ENCODE data around the gene UTP3.
"Not testable (repeated sequence)": the region's sequence is repeated elsewhere in the genome, so short reads cannot be mapped to it uniquely, and the experiment has no call there.

UTP3 gene

DNA sequence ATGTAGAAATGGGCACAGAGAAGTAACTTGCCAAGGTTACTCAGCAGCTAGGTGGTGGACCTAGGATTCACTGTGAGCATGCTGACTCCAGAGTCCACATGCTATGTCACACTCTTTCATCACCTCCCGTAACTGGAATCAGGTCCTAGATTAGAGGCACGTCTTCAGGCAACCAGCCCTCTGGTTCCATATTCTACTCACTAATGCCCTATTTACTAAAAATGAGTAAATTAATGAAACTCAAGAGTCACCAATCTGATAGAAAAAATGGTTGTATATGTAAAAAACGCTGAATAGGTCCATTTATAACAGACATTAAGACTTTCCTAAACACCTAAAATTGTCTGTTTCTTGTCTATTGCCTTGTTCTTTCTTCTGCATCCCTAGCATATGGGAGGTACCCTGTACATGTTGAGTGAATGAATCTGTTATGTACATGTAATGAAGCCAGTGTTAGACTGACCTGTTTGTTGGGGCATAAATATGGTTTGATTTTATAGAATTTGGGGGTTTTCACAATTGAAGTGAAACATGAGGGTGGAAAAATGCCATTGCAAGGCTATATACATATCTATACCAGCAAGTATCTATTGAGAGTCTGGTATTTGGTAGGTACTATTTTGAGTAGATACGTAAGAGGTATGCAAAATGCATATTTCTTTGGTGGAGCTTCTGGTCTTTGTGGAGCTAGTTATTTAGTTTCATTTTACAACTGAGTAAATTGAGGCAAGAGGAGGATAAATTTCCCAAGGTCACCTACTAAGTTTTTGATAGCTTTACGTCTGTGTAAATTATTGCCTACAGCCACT, 26.0 kb downstream of the UTP3 start:
- DNase-seq (ENCODE audit: low read depth in 2 of 3, low spot score in 2 of 3) = no peak

DNA sequence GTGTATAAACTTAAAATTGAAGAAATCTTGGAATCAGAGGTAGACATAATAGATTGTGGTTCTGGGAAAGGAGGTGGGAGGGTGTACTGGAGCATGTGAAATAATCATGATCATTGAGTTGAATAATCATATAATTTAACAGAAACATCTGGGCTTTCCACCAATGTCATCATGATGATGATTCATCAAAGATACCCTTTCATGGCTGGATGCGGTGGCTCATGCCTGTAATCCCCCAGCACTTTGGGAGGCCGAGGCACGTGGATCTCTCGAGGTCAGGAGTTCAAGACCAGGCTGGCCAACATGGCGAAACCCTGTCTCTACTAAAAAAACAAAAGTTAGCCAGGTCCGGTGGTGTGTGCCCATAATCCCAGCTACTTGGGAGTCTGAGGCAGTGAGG, 26.8 kb downstream of the UTP3 start:
- no peak for DNase-seq (ENCODE audit: low read depth in 2 of 3, low spot score in 2 of 3)

DNA sequence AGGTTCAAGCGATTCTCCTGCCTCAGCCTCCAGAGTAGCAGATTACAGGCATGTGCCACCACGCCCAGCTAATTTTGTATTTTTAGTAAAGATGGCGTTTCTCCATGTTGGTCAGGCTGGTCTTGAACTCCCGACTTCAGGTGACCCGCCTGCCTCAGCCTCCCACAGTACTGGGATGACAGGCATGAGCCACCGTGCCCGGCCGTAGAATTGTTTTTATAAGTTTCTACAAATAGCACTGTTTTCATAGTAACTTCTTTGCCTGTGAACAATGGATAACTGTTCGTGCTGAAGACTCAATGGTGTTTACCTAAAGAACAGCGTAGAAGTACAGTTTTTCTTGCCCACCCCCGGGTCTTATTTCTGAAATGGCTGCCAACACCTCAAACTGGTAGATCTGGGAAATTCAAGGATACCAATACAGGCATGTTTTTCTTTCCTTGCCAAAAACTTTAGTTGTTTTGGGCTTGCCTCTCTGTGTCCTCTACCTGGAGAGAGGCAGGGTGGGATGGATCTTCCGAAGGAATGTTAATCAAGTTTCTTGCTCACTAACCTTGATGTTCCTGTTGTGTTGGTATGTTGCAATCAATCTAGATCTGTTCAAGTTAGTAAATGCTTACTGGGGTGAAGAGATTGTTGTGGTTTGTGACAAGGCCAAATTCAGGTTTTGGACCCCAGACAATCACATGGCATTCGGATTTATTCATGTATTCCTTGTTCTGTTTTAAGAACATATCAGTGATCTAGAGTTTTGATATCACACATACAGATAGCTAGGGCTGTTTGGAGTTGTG, 30.7 kb downstream of the UTP3 start:
- no peak for DNase-seq (ENCODE audit: low read depth in 2 of 3, low spot score in 2 of 3)

DNA sequence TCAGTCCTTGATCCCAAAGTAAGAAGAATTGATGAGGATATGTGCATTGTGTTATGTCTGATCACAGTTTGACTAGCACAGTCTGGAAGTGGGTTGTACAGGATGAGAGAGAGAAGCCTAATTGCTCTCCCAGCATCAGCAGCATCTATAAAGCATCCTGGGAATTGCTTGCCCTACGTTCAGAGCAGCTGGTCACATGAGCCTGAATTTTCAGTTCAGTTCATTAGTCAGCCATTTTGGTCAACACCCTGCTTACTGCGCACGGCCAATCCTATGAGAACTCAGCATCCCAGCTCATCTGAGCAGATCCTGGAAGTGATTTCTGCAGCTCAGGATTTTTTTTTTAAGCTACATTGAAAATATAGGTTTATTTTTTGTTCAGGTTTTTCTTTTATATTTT, 33.4 kb downstream of the UTP3 start, which contains the start of gene RUFY3:
TSS of gene RUFY3 (plus strand) at position 218 of the 400 bp plus-strand sequence. CDS start 610 bp downstream, outside the sequence.
- DNase-seq (ENCODE audit: low read depth in 2 of 3, low spot score in 2 of 3) = no peak

DNA sequence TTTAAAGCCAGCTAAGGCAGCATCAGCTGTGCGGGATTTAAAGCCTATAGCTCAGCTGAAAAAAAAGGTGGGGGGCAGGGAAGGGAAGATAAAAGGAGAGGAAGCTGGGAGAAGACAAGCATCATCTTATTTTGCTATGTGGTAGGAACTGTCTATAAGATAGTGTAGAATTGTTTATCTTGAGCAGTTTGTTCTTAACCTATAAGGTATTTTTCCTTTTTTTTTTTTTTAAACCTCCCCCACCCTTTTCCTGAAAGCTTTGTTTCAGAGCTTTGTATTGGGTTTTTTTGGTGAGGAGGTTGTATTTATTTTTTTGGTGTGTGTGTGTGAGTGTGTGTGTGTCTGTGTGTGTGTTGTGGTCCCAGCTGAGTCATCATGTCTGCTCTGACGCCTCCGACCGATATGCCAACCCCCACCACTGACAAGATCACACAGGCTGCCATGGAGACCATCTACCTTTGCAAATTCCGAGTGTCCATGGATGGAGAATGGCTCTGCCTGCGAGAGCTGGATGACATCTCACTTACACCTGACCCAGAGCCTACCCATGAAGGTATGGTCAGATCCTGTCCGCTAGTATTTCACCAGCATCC, 34.0 kb downstream of the UTP3 start:
- DNase-seq (ENCODE audit: low read depth in 2 of 3, low spot score in 2 of 3) = peak in 1 of 3 experiments; percentile 18

DNA sequence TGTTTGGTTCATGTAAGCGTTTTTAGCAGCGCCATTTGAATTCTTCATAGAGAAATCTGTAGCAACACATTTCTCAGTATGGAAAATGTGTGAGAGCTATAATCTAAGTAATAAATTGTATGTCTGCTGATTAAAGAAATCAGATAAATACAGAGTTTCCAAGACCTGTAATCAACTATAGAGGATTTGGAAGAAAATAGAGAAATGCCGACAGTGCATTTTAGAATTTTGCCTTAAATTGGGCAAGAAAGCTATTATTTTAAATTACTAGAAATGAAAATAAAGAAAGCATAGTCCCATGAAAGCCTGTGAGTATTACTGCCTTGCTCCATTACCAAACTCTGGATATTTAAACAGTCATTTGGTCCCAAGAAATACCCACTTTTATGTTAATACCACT, 36.1 kb downstream of the UTP3 start:
- no peak for DNase-seq (ENCODE audit: low read depth in 2 of 3, low spot score in 2 of 3)

DNA sequence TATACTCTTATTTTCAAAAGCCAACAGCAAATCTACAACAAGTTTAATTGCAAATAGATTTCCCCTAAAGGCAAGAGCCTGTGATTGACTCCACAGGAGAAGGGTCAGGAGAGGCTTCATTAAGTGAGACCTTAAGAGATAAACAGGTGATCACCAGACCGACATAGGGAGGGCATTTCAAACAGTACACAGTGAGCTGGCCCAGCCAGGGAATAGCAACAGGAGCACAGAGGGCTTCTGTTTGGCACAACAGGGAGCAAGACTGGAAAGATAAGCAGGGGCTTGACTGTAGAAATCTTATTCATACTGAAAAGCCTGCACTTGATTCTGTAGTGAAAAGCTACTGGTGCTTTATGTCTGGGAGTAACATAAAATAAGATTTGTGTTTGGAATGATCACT, 37.3 kb downstream of the UTP3 start:
- DNase-seq (ENCODE audit: low read depth in 2 of 3, low spot score in 2 of 3) = no peak

DNA sequence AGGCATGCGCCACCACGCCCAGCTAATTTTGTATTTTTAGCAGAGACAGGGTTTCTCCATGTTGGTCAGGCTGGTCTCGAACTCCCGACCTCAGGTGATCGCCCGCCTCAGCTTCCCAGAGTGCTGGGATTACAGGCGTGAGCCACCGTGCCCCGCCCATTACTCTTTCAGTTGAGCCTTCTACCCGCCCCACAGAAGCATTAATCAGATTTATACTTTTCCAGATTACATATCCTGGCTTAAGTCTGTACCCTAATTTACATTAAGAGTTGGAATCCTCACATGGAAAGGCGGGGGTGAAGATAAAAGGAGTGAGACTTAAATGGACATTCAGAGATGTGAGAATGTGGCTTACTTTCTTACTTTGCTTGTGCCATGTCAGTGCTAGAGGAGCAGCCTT, 38.2 kb downstream of the UTP3 start:
- not testable (repeated sequence) for DNase-seq (ENCODE audit: low read depth in 2 of 3, low spot score in 2 of 3)

DNA sequence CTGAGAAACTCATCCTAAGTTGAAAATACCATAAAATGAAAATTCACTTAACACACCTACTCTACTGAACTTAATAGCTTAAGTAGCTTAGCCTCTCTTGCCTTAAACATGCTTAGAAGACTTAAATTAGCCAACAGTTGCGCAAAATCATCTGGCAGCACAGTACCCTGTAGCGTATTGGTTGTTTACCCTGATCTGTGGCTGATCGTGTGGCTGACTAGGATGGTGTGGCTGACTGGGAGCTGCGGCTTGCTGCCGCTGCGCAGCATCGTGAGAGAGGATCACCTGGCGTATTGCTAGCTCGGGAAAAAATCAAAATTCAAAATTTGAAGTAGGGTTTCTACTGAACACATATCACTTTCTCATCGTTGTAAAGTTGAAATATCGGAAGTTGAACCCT, 39.8 kb downstream of the UTP3 start:
- DNase-seq (ENCODE audit: low read depth in 2 of 3, low spot score in 2 of 3) = no peak

DNA sequence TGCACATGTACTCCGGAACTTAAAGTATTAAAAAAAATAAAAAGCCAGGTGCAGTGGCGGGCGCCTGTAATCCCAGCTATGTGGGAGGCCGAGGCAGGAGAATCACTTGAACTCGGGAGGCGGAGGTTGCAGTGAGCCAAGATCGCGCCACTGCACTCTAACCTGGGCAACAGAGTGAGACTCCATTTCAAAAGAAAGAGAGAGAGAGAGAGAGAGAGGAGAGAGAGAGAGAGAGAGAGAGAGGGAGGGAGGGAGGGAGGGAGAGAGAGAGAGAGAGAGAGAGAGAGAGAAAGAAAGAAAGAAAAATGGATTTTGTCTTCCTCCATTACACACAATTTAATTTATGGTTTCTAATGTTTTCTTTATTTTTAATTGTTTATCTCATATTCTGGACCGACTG, 44.5 kb downstream of the UTP3 start:
- not testable (repeated sequence) for DNase-seq (ENCODE audit: low read depth in 2 of 3, low spot score in 2 of 3)

DNA sequence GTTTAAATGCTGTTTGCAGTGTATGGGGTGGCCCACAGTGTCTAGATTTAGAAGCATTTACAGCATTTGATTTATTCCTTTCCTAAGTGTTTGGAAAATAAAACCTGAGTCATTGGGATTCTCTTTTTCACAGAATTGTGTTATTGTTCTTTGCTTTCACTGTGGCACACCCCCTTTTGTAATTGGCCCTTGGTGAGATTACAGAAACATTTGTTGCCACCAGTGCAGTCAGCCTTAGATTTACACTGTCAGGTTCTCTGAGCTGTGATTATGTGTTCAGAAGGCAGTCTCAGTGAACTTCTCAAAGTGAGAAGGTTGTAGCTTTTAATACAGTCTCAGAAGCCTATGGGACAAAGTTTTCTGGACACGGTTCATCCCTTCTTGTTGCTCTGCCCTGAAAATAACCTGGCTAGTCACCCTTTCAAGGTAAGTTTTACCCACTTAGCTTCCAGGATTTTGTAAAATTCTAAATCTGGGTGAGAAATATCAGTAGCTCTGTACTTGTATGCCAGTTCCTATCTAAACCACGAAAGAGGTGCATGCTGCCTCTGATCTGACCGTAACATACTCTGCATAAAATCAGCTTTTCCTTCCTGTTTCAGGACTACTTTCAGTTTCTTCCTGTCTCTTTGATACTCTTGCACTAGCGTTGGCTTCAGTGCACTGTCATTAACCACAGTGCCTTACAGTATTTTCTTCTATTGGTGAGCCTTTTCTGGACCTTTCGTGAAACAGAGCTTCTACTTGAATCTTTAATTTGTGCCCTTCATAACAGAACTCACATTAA, 46.0 kb downstream of the UTP3 start:
- DNase-seq (ENCODE audit: low read depth in 2 of 3, low spot score in 2 of 3) = no peak

DNA sequence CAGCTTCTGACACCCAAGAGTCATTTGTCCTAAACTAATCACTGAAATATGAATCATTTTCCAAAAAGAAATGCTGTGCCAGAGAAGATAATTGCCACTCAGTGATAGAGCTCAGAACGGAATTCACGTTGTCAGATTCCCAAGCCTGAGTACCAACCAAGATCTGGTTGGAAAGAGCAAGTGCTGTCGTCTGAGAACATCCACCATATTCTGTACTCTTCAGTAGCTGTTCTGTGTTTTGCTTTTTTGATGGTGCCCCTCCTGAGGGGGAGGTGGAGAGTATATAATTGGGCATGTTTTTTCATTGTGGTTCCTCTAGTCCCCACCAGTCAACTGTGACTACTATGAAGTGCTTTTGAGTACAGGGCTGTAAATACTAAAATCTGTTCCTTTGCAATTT, 46.6 kb downstream of the UTP3 start:
- no peak for DNase-seq (ENCODE audit: low read depth in 2 of 3, low spot score in 2 of 3)

DNA sequence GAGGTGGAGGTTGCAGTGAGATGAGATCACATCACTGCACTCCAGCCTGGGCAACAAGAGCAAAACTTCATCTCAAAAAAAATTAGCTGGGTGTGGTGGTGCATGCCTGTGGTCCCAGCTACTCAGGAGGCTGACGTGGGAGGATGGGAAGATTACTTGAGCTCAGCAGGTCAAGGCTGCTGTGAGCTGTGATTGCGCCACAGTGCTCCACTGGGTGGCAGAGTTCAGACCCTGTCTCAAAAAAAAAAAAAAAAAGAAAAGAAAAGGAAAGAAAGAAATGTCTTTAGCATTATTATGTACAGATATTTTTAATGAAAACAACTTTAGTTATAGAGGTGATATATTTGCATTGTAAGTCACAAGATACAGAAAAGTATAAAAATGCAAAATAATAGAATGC, 47.6 kb downstream of the UTP3 start:
- not testable (repeated sequence) for DNase-seq (ENCODE audit: low read depth in 2 of 3, low spot score in 2 of 3)

DNA sequence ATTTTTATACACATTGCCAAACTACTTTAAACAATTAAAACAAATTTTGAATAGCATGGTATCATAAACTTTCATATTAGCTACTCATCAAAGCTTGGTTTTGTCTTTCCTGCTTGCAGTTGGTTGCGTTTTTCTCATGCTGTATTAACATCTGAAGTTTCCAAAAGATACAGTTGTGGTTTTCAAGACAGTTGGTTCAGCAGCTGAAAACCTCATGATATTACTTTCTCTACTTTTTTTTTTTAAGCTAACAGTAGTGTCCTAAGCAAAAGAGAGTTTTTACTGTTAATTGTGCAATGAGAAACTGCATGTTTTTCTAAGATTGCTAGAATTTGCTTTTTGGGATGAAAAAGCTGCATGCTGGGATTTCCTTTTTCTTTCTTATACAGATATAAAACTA, 48.7 kb downstream of the UTP3 start:
- DNase-seq (ENCODE audit: low read depth in 2 of 3, low spot score in 2 of 3) = no peak

DNA sequence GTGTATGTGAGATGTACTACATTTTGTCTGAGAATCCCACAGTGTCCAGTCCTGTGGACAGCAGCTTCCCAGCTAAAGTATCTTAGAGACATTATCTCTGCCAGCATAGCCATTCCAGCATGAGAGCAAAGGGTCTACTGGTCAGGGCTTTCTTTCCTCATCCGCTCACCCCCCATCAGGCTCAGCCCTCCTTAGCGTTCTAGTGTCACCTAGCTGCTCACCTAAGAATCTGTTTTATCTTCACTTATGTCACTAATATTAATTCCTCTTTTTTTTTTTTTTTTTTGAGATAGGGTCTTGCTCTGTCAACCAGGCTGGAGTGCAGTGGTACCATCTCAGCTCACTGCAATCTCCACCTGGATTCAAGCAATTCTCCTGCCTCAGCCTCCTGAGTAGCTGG, 49.1 kb downstream of the UTP3 start:
- no peak for DNase-seq (ENCODE audit: low read depth in 2 of 3, low spot score in 2 of 3)

DNA sequence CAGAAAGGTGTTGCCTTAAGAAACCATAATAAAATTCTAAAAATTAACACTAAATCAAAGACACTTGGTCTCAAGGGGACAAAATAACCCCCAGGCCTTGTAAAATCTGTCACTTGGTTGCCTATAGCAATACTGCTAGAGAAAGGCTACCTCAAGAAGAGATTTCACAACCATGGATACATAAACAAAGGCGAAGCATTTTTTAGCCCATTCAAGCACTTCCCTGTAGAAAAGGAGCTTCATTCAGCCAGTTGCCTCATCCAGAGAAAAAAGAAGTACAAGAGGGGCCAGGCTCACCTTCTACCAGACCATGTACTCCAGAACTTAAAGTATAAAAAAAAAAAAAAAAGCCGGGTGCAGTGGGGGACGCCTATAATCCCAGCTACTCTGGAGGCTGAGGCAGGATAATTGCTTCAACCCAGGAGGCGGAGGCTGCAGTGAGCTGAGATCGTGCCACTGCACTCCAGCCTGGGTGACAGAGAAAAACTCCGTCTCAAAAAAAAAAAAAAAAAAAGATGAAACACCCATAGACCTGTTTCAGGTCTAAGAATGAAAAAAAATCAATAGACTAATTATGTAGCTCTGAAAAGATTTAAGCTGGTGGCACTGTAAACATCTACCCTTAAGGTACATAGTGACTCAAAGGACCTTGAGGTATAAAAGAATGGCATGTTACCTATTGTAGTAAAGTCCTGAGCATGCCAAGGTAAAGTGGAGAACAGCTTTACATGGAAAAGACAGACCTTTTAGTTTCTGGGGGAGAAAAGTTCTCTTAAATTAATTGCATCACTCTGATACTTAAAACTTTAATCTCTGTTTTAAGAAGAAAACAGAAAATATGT, 51.4 kb downstream of the UTP3 start:
- no peak for DNase-seq (ENCODE audit: low read depth in 2 of 3, low spot score in 2 of 3)

Data from activated CD8-positive, alpha-beta memory T cell treated with anti-CD3 and anti-CD28 coated beads for 48 hours (primary cell).